HG03571 (cell line): ENCODE results near the gene RBM5.

ENCODE experiments used
- ATAC-seq: cut with Tn5 transposase; IDR thresholded peaks from one replicate; pipeline ENCODE4 v1.9.1; 2021; ENCODE audit not compliant: unreplicated experiment

Gene RBM5

DNA sequence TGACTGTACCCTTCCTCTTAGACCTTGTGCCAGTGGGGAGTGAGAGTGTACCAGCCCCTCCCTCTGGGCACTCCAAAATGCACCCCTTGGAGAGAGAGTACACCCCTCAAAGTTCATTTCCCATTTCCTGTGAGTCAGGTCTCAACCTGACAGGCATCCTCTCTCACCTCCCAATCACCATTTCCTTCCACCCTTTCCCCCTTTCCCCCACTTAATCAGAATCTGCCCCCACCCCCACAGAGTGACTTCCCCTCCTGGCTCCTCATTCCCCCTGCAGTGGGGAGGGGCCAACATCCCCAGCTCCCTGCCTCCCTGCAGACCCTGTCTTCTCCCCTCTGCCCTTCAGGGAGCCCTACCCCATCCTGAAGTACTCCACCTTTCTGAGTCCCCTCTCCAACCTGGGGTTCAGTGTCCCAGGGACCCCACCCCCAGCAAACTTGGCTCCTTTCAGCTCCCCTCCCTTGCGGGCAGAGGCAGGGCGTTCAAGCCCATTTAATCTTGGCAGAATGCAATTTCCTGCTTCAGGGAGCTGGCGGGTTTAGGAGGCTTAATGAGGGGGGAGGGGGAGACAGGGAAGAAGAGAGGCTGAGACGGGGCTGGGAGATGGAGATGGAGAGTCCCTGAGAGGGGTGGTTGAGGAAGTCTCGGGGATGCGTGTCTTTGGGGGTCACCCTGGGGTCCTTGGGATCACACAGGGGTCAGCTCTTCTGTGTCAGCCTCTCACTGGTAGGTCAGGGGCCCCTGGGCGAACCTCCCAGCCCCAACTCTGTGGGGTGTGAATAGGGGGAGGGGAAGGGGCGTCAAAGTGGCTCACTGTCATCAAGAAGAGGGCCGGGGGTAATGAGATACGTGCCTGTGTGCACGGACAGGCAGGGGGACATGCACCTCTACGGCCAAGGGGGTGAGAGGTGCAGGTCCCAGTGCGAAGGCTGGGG lies 49.8 kb downstream of the RBM5 start:
- ATAC-seq = no peak

DNA sequence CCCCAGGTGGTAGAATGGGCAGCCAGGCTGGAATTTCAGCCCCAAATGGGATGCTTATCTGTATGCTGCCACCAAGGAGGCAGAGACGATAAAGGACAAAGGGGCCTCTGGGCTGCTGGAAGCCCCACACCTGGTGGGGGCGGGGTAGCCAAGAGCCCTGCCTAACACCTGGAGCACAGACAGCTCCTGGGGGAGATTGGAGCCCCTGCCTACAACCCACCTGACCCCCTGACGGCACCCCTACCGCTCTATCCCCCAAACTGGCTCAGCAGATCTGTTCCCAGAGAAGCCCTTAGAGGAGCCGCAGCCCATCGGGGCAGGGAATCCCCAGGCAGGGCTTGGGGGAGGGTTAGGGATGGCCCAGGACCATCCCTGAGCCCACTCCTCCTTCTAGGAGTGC lies 50.6 kb downstream of the RBM5 start:
- ATAC-seq = no peak

DNA sequence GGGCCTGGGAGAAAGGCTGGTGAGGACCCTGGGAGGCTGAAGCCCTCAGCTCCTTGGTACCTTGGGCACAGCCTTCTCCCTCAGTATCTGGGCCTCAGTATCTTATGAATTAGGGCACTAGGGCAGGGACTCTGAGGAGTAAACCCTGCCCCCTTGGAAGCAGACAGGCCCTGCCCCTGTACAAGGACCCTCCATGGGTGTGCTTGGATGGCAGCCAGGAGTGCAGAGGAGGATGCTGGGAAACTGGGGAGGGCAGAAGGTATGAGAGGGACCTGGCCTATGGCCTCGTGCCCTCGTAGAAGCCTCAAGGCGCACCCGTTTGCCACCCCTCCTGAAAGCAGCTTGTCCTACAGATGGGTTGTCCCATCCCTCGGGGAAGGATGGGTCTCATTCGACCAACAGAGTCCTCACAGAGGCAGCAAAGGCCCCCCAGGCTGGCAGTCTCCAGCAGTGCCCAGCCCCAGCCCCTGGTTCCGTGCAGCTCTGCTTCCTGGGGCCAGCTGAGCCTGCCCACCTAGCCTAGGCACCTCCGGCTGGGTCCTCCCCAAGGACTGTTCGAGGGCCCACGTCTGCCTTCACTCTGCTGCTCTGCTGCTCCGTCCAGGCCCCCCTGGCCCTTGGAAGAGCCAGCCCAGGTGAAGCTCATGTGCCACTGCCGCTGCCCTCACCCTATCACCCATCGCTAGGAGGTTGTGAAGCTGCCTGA lies 51.2 kb downstream of the RBM5 start:
- no peak for ATAC-seq

DNA sequence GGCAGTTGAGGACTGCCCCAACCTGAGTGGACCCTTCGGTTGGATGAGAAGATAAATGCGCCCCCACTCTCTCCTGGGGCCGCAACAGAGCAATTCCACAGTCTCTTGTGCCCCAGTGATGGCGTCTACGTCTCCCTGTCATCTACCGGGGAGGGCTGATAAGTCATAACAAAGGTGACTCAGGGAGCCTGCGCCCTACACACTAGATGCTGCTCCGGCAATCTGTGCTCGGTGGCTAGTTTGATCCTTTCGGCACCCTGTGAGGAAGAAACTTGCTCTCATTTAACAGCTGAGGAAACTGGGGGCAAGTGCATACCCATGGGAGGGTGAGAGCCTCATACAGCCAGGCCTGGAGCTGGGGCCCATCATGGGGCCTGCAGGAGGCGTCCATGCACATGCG lies 52.3 kb downstream of the RBM5 start:
- ATAC-seq = no peak

DNA sequence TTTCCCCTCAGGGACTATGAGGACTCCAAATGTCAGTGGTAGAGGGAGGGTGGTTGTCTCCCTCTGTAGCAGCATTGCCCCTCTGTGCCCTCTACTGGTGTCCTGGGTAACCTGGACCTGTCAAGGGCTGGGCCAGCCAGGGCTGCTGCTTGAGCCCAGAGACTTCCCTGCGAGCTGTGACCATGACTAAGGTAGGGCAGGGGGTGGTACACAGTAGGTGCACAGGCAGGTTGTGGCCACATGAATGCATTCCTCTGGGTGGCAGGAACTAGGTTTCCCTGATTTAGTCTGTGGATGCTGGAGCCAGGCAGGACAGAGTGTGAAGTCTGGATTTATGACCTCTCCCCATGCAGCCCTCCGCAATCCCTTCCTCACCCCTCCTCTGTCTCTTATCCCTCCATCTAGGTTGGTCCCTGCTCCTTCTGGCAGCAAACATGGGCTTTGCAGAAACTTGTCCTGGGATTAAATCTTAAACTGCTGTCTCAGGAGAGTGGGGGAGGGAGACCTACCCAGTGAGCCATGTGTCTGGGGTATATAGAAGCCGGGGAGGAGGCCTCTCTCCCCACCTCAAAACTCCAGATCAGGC lies 57.7 kb downstream of the RBM5 start:
- no peak for ATAC-seq

DNA sequence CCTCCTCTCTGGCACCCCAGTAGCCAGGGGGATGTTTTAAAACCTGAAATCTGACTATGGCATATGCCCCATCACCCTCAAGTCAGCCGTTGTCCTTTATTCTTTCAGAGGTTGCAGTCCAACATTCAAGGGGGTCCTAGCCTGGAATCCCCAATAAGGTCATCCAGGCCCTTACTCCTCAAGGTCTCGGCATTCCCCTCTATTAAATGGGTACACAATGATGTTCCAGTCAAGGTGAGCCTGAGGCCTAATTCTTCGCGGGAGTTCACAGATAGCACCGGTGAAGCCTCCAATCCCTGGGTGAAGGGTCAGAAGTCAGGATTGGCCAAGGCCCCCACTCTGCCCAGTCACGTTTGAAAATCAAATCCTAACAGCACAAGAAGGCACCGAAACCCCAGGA lies 58.3 kb downstream of the RBM5 start:
- ATAC-seq = no peak

DNA sequence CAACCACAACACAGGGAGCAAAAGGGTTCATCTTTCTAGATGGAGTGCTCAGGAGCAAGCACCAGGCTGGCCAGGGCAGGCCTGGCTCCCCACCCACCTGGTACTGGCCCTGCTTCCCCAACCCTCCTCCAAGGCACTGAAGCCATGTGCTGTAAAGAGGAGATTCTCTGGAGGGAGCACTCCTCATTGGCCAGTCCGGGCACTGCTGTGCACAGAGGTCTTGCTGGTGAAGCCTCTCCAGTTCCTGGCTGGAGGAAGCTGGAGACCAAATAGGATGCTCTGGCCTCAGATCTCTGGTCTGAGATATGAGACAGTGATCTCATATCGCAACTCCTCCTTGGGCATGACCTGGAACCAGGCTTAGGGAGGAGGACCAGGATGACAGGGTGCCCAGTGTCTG lies 58.7 kb downstream of the RBM5 start:
- no peak for ATAC-seq

DNA sequence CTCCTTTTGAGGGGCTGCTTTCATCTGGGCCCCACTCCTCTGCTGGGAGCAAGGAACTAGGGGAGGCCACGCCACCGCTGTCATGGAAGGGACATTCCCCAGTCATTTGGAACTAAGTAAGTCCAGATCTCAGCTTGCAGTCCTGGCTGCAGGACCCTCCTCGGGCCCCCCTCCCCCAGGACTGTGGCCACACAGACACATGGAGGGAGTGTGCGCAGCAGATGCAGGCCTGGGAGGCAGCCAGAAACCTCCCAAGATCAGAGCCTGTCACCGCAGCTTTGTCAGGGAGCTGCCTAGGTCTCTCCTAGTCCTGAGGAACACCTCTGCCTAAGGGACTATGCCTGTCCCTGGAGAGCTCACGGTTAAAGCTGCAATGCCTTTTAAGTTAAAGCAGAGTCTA lies 59.1 kb downstream of the RBM5 start:
- ATAC-seq = no peak

DNA sequence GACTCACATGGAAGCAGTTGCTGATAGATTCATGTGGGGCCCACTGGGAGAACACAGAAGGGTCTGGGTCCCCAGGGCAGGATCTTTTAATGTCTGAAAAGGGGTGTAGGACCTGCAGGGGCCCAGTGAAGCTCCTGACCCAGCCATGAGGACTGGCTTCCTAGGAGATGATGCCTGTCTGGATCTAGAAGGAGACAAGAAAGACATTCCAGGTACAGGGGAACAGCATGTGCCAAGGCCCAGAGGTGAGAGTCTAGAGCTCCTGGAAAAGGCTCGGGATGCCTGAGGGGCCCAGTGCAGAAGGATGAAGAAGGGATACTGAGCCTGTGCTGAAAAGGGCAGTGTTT lies 61.7 kb downstream of the RBM5 start:
- ATAC-seq = no peak

DNA sequence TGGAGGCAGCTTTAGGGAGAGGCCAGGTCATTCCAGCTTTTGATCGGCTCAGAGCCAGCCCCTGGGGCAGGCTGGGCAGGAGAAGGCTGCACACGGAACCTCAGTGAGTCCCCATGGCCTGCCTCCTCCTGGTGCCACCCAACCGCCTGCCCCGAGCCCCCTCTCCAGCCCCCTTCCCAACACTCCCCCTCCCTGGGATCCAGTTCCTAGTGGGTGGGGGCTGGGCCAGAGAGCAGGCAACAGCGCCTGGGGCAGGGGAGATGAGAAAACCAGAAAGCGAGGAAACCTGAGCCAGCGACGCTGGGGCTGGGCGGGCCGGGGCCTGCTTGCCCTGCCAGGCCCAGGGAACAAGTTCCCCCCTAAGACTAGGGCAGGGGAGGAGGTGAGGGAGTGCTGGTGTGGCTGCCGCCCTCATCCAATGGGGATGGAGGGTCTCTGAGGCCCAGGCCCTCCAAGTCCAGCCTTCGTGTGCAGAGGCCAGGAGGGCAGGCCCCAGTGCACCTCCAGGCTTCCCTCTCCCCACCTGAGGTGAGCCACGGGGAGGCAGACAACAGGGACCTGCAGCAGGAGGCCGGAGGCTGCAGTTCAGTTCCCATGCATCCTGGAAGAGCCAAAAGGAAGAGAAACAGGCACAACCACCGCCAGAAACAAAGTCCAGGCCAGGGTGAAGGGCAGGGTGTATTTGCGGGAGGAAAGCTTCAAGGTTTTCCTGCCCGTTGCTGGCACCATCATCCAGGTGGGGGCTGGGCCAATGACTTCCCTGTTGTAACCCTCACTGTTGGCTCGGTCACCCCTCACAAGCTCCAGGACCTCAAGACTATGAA lies 62.4 kb downstream of the RBM5 start:
- ATAC-seq = no peak

DNA sequence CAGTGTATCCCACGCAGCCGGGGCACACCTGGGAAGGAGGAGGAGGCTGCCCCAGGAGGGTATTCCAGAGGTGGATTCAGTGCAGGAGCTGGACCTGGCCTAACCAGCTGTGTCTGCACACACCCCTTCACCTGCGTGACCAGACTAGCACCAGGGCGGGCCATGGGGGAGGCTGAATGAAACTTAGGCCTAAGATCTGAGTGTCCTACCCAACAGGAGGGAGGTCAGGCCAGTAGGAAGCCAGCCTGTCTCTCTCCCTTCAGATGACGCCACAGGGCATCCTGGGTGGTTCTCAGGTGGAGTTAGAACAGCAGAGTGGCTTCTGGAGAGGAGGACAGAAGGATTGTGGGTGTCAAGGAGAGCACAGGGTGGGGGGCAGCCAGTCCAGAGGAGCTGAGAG lies 63.0 kb downstream of the RBM5 start:
- ATAC-seq = no peak

DNA sequence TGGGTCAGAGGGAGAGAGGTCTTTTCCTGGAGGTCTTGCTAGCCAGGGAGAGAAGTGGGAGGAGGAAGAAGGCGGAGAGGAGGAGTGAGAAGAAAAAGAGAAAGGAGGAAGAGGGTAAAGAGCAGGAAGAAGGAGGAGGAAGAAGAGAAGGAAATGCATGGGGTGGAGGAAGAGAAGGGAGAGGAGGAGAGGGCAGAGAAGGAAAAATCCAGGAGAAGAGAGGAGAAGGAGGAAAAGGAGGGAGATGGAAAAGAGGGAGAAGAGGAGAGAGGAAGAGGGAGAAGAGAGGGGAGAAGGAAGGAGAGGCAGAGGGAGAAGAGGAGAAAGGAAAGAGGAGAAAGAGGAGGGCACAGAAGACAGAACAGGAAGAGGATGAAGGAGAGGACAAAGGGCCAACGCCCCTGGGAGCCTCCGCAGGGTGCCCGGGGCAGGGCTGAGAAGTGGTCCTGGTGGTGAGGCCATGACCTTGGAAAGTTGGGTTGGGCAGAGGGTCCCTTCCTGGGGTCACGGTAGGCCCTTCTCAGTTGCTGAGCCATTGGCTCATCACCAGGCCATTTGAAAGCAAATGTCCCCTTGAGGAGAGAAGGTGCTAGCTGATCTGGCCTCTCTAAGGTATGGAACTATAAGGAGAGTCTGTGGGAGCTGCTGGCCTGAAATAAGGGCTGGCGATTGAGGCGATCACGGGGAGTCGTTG lies 65.2 kb downstream of the RBM5 start:
- peak; percentile 5 for ATAC-seq

DNA sequence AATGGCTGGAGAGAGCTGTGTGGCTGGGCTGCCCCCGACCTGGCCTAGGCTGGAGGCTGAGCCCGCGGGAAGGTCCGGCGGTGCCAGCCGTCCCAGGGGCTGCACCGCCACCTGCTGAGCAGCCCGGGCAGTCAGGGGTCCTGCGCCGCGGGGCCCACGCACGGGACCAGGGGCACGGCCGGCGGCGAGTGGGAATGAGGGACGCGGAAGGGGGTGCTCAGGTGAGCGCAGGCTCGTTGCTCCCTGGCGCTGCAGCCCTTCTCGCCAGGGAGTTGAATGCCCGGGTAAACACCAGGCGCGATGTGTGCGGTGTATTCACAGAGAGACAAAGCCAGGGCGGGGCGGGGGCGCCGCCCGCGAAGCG lies 65.7 kb downstream of the RBM5 start:
- ATAC-seq = peak; percentile 12

DNA sequence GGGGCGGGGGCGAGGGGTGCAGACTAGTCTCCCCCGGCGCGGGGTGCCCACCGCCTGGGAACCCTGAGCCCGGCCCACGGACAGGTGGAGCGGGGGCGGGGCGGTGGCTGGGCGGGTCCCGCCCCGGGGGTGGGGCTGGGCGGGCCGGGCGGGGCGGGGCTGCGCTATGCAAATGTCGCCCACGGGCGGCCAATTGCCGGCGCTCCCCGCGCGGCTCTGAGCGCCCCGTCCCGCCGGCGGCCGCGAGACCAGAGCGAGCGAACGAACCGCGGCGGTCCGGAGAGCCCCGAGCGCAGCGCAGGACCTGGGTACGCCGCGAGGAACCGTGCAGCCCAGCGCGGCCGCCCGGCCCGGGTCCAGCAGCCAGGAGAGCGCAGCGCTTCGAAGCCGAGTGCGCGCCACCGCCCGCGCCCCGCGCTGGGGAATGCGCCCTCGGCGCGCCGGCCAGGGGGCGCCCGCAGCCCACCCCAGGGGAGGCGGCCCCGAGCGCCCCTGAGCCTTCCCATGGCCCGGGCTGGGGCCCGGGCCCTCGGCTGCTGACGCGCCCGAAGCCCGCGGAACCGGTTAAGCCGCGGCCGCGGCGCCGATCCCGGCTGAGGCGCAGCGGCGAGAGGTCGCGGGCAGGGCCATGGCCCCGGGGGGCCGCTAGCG lies 66.2 kb downstream of the RBM5 start, which contains the start of gene SEMA3F:
Gene SEMA3F, plus strand, starts transcription at position 485 of the 651 bp plus-strand sequence. CDS start 4,299 bp downstream, outside the sequence.
- peak; percentile 51 for ATAC-seq

DNA sequence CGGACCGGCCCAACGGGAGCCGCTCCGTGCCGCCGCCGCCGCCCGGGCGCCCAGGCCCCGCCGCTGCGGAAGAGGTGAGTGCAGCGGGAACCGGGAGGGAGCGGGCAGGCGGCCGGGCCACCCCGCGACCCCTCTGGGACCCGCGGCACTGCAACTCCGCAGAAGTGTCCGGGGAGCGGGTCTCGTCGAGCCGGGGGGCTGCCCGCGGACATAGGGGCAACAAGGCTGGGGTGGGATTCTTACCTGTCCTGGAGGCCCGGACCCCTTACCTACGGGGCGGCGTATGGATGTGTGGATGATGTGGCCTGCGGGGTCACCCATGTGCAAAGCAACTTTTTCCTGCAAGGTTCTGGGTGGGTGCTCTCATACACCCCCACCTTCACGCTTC lies 66.8 kb downstream of the RBM5 start:
- ATAC-seq = no peak

DNA sequence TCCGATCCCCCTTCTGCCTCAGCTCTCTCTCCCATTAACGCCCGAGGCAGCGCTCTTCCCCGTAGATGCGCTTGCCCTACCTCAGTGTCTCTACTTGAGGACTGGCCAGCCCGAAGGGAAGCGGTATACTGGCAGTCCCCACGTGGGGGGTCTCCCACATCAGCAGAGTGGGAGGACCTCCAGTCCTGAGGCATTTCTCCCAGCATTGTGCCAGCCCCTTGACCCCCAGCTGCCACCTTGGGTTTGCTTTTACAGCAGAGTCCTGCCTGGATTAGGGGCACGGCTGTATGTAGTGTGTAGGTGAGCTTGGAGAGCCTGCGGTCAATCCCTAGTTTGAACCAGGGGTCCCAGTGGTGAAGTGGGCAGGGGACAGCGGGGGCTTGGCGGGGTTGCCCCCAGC lies 67.2 kb downstream of the RBM5 start:
- no peak for ATAC-seq

DNA sequence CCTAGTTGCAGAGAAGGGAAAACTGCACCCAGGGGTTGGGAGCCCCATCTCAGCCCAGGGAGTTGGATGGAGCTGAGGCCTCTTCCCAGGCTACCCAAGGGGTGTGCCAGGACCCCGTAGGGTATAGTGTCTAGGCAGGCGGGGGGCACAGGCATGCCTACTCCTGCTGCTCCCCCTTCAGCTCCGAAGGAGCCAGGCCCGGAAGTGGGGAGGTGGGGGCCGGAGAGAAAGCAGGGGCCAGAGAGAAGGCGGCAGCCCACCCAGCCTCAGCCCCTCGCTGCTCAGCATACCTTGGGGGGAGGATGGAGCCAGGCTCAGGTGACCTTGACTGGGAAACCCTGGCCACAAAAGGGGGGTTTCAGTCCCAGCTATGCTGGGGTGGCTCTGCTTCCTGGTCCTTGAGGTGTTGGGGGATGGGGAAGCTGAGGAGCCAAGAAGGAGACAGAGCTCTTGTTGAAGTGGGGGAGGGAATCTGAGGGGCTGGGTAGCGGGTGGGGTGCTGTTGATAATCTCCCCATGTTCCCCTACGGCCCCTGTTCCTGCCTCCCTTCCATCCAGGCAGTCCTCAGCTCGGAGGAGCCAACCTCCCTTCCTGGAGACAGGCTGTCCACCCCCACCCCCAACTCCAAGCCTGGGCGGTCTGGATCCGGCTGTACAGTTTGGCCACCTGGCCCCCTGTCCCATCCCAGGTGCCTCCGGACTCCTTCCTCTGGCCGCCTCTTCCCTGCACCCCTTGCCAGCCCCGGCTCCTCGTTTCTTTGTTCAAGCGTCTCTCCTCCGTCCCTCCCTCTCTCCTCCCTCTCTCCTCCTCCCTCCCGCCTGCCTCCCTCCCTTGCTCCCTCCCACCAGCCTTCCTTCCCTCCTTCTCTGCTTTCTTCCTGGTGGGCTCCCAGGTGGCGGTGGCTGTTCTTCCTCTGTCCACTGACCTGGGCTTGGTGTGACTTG lies 68.1 kb downstream of the RBM5 start:
- no peak for ATAC-seq

DNA sequence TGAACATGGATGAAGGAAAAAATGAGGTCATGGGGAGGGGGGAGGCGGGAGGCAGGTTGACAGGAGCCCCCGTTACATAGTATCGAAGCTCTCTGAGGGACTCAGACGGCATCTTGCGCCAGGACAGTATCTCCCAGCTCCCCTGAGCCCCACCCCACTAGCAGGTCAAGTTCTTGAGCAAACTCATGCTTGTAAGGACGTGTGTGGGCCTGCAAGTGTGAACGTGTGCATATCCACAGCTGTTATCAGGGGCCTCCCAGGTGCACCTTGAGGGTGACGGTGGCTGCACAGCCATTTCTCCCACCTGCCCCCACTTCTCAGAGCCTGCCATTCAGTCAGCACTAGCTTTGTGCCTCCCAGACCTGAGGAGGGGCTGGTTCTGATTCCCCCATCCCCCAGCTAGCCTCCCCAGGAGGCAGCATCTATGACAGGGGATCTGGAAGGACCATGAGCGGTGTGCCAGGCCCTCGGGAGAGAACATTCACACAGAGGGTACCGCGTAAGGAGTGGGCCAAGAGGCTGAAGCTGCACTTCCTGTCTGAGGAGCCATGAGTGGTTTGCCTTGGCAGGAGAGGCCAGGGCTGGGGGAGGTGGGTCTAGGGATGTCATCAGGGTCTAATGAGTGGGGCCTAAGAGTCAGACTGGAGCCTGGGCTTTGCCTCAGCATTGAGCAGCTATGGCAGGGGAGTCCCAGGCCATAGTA lies 69.3 kb downstream of the RBM5 start:
- no peak for ATAC-seq
